Body of pancreas (tissue), 4 donors: ENCODE measurements around the gene S100A6. TPM values are rescaled to one million over a fixed set of nuclear protein-coding genes. Genes with fewer than 3 reads are reported as not detected.
A peak's percentile ranks its signal among the peaks of the same experiment; 100 is the strongest.

Source experiments
- ATAC-seq: fragments of 150-250 bp; one replicate; pipeline ENCODE4 v1.9.1; 2016
- DNase-seq, 4 donors: peaks; one replicate each; pipeline ENCODE4 v3.0.0-alpha.2; 2019
- H3K27ac ChIP-seq, 4 donors: fragments of 200-600 bp; sonication (generic); 1 replicate in 3 of 4; 2 replicates in 1 of 4; pipeline versions ENCODE4 v1.5.1 to v1.6.1; 2016 to 2019; ENCODE audit warnings: mild to moderate bottlenecking in 1 of 4, mixed read lengths in 1 of 4, moderate library complexity in 1 of 4
- H3K27me3 ChIP-seq, 2 donors: fragments of 200-600 bp; sonication (generic); one replicate each; pipeline ENCODE4 v1.6.0; 2016; ENCODE audit warnings: mild to moderate bottlenecking in 1 of 2
- H3K36me3 ChIP-seq, 2 donors: fragments of 200-600 bp; sonication (generic); replicated peaks in 1 of 2; 2 replicates each; pipeline ENCODE4 v1.5.1; 2016; ENCODE audit warnings: low read depth in 2 of 2; ENCODE audit not compliant: insufficient read depth in 1 of 2
- H3K4me1 ChIP-seq: fragments of 200-600 bp; sonication (generic); one replicate; pipeline ENCODE4 v1.6.0; 2016
- H3K4me3 ChIP-seq, 2 donors: fragments of 200-600 bp; sonication (generic); 1 replicate in 1 of 2; 2 replicates in 1 of 2; pipeline ENCODE4 v1.5.1; 2016 to 2019
- H3K9me3 ChIP-seq, 3 donors: fragments of 200-600 bp; sonication (generic); 1 replicate in 2 of 3; 2 replicates in 1 of 3; pipeline ENCODE4 v1.5.1; 2016
- CTCF ChIP-seq, 7 experiments: fragments of 450-650 bp in 4 of 7; fragments of 200-600 bp in 3 of 7; sonication (generic) in 3 of 7; IDR thresholded peaks; one replicate each; pipeline ENCODE4 v1.5.1; 2016 to 2019; ENCODE audit warnings: antibody characterized with exemption in 7 of 7
- POLR2A ChIP-seq, 3 donors: fragments of 450-650 bp; IDR thresholded peaks; one replicate each; pipeline ENCODE4 v1.6.1; 2016; ENCODE audit warnings: antibody characterized with exemption in 3 of 3, mild to moderate bottlenecking in 2 of 3
- WGBS, 2 donors: methylation state at CpG; one replicate each; pipeline ENCODE4 v1.1.5; 2017; 5-methylcytosine and 5-hydroxymethylcytosine counted together
- intact Hi-C: fragments of 100-400 bp; cut with DNase I; formaldehyde crosslinking; loops from one replicate; pipeline ENCODE4 v1.15.1; 2023
- total RNA-seq, 2 donors: library from RNA; depleted of rRNA; stranded (reverse); fragments of >200 nt; gene quantifications; one replicate each; pipeline ENCODE4 v1.1.0, GENCODE V29; 2016

The S100A6 gene
- total RNA-seq, 2 donors from 2014 or later, result 54.7 to 58.9 TPM

- no peak overlapping the region for H3K4me3 ChIP-seq
- no peaks in the 10 kb centered on the region for H3K4me1 ChIP-seq
- no peak for TF ChIP-seq POLR2A (IDR thresholded peaks at IDR 0.05)
- no peak for TF ChIP-seq CTCF (IDR thresholded peaks at IDR 0.05)
- ATAC-seq (no peak), DNase-seq (no peak)
- 91 to 97% methylated on average over 2 of the region's 2 CpGs for WGBS, 2 donors
- intact Hi-C loops, result no loop called here
- H3K27ac ChIP-seq, result no peak overlapping the region
- H3K27me3 ChIP-seq, result no peaks in the 10 kb centered on the region
- no peaks in the 10 kb centered on the region for H3K9me3 ChIP-seq
- no peaks in the 10 kb centered on the region for H3K36me3 ChIP-seq
Observed at GRCh38 chr1:153560241-153560640, 24.4 kb upstream of the S100A6 start.

DNA sequence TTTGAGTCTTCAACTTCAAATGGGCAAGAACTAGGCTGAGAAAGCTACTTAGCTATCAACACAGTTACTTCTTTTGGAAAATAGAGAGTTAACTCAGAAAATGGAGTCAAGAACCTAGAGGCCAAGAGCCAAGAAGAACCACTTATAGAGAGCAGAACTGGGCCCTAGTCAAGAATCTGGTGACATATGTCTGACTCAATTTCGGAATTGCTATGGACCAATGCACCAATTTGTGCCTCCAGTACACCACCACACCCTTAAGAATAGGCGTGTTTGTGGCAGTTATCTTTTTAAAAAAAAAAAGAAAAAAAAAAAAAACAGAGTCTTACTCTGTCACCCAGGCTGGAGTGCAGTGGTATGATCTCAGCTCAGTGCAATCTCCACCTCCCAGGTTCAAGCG is 22.1 kb upstream of the S100A6 start:
- Histone ChIP-seq H3K4me1 (peaks cover 11% of the 10 kb centered on the region), H3K27ac (no peak overlapping the region), H3K36me3 (no peaks in the 10 kb centered on the region), H3K27me3 (no peaks in the 10 kb centered on the region), H3K9me3 (no peaks in the 10 kb centered on the region), H3K4me3 (no peak overlapping the region)
- no peak for TF ChIP-seq POLR2A (IDR thresholded peaks at IDR 0.05)
- TF ChIP-seq CTCF (IDR thresholded peaks at IDR 0.05), result no peak
- no peak for ATAC-seq
- intact Hi-C loops, result no loop called here
- no peak for DNase-seq
- 87 to 93% methylated on average over 3 of the region's 3 CpGs for whole genome bisulfite sequencing, 2 donors

DNA sequence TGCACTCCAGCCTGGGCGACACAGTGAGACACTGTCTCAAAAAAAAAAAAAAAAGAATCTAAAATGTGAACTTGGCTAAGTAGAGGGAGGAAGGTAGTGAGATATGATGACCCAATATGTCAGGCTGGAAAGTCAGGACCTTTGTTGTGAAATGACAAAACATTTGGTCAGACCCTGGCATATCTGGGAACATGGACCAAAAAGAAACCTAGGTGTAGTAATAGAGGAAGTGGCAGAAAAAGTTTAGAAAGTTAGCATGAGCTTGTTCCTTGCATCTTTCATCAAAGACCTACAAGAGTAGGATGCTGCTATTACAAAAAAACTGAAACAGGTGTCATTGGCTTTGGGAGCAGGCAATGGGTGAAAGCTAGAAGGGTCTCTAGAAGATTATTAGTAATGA is 20.6 kb upstream of the S100A6 start:
- H3K9me3 ChIP-seq, result no peaks in the 10 kb centered on the region
- no peak for TF ChIP-seq POLR2A (IDR thresholded peaks at IDR 0.05)
- TF ChIP-seq CTCF (IDR thresholded peaks at IDR 0.05), result no peak
- DNase-seq, result no peak
- no peak overlapping the region for H3K4me3 ChIP-seq
- no peaks in the 10 kb centered on the region for H3K36me3 ChIP-seq
- intact Hi-C loops, result no loop called here
- 70 to 85% methylated on average over 1 of the region's 1 CpG for WGBS, 2 donors
- no peaks in the 10 kb centered on the region for H3K27me3 ChIP-seq
- no peak for ATAC-seq
- H3K27ac ChIP-seq, result no peak overlapping the region
- H3K4me1 ChIP-seq, result peaks cover 11% of the 10 kb centered on the region

DNA sequence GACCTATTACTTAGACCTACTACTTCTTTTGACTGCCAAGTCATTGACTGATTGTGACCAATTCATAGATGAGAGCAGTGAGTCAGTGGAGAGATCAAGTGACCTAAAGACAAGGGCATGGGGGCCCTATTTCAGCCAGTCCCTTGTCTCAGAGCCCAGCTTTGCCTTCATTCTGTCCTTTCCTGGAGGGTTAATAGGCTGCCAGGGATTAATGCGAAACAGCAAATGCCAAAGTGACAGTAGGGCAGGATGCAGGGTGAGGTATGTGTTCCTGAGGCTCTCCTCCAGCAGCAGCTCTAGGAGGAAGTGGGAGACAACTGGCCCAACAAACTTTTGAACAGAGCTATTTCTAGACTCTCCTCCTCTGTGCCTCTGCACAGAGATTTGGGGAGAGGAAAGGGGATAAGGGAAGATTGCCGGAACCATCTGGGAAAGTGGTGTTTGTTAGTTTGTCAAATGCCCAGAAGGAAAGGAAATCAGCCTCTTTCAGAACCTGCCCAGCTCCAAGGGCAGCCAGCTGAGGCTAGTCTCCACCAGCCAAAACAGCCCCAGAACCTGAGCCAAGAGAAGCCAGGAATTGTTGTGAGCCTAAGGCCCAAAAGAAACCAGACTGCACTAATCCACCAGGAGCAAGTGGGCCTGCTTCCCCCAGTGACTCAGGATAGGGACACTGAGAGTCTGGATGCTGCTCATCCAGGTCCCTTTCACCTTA is 18.2 kb upstream of the S100A6 start:
- no peak for DNase-seq
- intact Hi-C loops, result no loop called here
- Histone ChIP-seq H3K4me3 (no peak overlapping the region), H3K27me3 (no peaks in the 10 kb centered on the region), H3K9me3 (no peaks in the 10 kb centered on the region), H3K36me3 (no peaks in the 10 kb centered on the region), H3K27ac (peak overlapping the region in 3 of 4 donors; percentile 52 to 60 (median 59)), H3K4me1 (peaks cover 19% of the 10 kb centered on the region)
- WGBS, 2 donors, result 55 to 59% methylated on average over 2 of the region's 2 CpGs
- peak; percentile 54 for ATAC-seq
- TF ChIP-seq CTCF (IDR thresholded peaks at IDR 0.05) (no peak), POLR2A (IDR thresholded peaks at IDR 0.05) (no peak)

GRCh38 chr1:153553096-153553495 is 17.3 kb upstream of the S100A6 start:
- Histone ChIP-seq H3K36me3 (no peaks in the 10 kb centered on the region), H3K9me3 (no peaks in the 10 kb centered on the region), H3K27me3 (no peaks in the 10 kb centered on the region), H3K4me3 (no peak overlapping the region), H3K27ac (peak overlapping the region in 1 of 4 donors; percentile 52), H3K4me1 (peaks cover 27% of the 10 kb centered on the region)
- no peak for TF ChIP-seq POLR2A (IDR thresholded peaks at IDR 0.05)
- no peak for TF ChIP-seq CTCF (IDR thresholded peaks at IDR 0.05)
- DNase-seq (no peak), ATAC-seq (no peak)
- WGBS, 2 donors, result 83 to 90% methylated on average over 12 of the region's 12 CpGs
- intact Hi-C loops, result no loop called here
